Measurements from ENCODE around the gene BORCS6. TPM values are rescaled to one million over a fixed set of nuclear protein-coding genes. Genes with fewer than 3 reads are reported as not detected.

Gene BORCS6
- total and polyA plus RNA-seq, 2 experiments from 2014 or later, result 13.7 to 19.7 TPM

DNA sequence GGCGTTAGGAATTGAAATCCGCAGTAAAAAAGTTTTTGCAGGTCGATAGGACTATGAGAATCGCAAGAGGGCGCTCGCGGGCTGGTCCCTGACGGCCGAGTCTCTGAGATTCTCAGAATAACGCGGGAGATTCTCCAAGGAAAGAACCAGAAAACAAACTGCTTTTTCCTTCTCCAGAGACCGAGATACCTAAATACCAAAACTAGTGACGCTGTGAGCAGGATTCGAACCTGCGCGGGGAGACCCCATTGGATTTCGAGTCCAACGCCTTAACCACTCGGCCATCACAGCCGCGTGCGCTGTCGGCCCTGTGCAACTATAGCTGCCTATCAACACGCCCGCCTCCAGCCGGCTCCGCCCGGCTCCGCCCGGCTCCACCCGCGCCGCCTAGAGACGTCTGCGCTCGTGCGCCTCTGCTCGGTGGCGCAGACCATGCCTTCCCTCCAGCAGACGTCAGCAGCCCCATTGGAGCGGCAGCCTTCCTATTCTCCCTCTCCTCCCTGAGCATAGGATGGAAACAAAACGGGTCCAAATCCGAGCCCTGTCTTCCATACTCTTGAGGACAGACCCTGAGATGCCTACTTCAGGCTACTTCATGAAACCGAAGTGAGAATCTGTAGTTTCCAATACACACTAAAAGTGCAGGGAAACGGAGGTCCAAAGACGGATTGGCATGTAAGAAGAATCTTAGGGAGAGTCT is 51.2 kb downstream of the BORCS6 start:
- Histone ChIP-seq H3K27me3 (no peaks in the 10 kb centered on the region), H3K4me1 (ENCODE audit: low read depth) (peaks cover 5% of the 10 kb centered on the region), H3K9me3 (ENCODE audit: low read depth) (no peaks in the 10 kb centered on the region), H3K27ac (peak overlapping the region; percentile 71), H3K4me3 (peak overlapping the region; percentile 40), H3K36me3 (peaks cover 22% of the 10 kb centered on the region)
- TF ChIP-seq, protein P1, sequence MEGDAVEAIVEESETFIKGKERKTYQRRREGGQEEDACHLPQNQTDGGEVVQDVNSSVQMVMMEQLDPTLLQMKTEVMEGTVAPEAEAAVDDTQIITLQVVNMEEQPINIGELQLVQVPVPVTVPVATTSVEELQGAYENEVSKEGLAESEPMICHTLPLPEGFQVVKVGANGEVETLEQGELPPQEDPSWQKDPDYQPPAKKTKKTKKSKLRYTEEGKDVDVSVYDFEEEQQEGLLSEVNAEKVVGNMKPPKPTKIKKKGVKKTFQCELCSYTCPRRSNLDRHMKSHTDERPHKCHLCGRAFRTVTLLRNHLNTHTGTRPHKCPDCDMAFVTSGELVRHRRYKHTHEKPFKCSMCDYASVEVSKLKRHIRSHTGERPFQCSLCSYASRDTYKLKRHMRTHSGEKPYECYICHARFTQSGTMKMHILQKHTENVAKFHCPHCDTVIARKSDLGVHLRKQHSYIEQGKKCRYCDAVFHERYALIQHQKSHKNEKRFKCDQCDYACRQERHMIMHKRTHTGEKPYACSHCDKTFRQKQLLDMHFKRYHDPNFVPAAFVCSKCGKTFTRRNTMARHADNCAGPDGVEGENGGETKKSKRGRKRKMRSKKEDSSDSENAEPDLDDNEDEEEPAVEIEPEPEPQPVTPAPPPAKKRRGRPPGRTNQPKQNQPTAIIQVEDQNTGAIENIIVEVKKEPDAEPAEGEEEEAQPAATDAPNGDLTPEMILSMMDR (IDR thresholded peaks at IDR 0.05; ENCODE audit: low read depth, low read length), result peak; percentile 85
- peak; percentile 95 to 98 for DNase-seq (ENCODE audit: low read depth in 1 of 2, low spot score in 1 of 2)

DNA sequence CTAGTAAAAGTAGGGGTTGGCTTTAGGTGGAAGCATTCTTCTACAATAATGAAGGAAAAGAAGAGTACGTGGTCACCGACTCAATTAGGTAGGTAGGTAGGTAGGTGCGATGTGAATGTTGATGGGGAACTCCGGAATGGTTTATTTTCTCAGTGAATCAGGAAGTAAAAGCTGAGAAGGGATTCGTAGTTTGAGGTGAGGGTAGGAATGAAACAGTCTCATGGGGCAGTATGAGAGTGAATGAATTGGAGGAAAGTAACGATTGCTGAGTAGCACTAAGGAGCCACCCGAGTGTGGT is 51.7 kb downstream of the BORCS6 start:
- H3K27ac ChIP-seq, result no peak overlapping the region
- no peaks in the 10 kb centered on the region for H3K27me3 ChIP-seq
- TF ChIP-seq, protein P1 (IDR thresholded peaks at IDR 0.05; ENCODE audit: low read depth, low read length), result no peak

More for the DNA sequence above, 51.7 kb downstream of the BORCS6 start:
- H3K4me3 ChIP-seq, result peak overlapping the region; percentile 40
- H3K4me1 ChIP-seq (ENCODE audit: low read depth), result peaks cover 5% of the 10 kb centered on the region
- H3K9me3 ChIP-seq (ENCODE audit: low read depth), result no peaks in the 10 kb centered on the region
- no peak for DNase-seq (ENCODE audit: low read depth in 1 of 2, low spot score in 1 of 2)
- H3K36me3 ChIP-seq, result peaks cover 18% of the 10 kb centered on the region

Other genes with a start within 250 kb of the BORCS6 start
- 1.1 TPM in 1 of 2 replicates, not detected in the other for gene GUCY2D, start 187.6 kb downstream of the BORCS6 start, total RNA-seq
- 0.54 and 3.7 TPM in 2 replicates for gene GUCY2D, start 187.6 kb downstream of the BORCS6 start, polyA plus RNA-seq
- 0.18 and 0.33 TPM in 2 replicates for gene ALOX15B, start 151.1 kb downstream of the BORCS6 start, total RNA-seq
- gene ALOX15B, start 151.1 kb downstream of the BORCS6 start, polyA plus RNA-seq, result 0.12 TPM in 1 of 2 replicates, not detected in the other
- 0.42 and 1.6 TPM in 2 replicates for gene ALOX12B, start 102.5 kb downstream of the BORCS6 start, total RNA-seq
- gene ALOX12B, start 102.5 kb downstream of the BORCS6 start, polyA plus RNA-seq, result 2.1 and 2.3 TPM in 2 replicates
- not detected in 2 replicates for gene ALOXE3, start 71.7 kb downstream of the BORCS6 start, total RNA-seq
- 0.10 TPM in 1 of 2 replicates, not detected in the other for gene ALOXE3, start 71.7 kb downstream of the BORCS6 start, polyA plus RNA-seq
- 0.32 and 6.2 TPM in 2 replicates for gene HES7, start 66.1 kb downstream of the BORCS6 start, total RNA-seq
- 1.1 and 1.5 TPM in 2 replicates for gene HES7, start 66.1 kb downstream of the BORCS6 start, polyA plus RNA-seq
- gene PER1, start 37.8 kb downstream of the BORCS6 start, total RNA-seq, result 42.3 and 51.9 TPM in 2 replicates
- gene PER1, start 37.8 kb downstream of the BORCS6 start, polyA plus RNA-seq, result 28.2 and 47.7 TPM in 2 replicates
- 22.5 and 35.7 TPM in 2 replicates for gene VAMP2, start 27.2 kb downstream of the BORCS6 start, total RNA-seq
- gene VAMP2, start 27.2 kb downstream of the BORCS6 start, polyA plus RNA-seq, result 102 and 118 TPM in 2 replicates
- gene TMEM107, start 13.8 kb downstream of the BORCS6 start, total RNA-seq, result 39.8 and 40.7 TPM in 2 replicates
- 54.6 and 62.4 TPM in 2 replicates for gene TMEM107, start 13.8 kb downstream of the BORCS6 start, polyA plus RNA-seq
- gene AURKB, start 20.4 kb upstream of the BORCS6 start, total RNA-seq, result 15.1 and 77.7 TPM in 2 replicates
- gene AURKB, start 20.4 kb upstream of the BORCS6 start, polyA plus RNA-seq, result 17.8 and 133 TPM in 2 replicates
- 7.4 and 15.6 TPM in 2 replicates for gene CTC1, start 57.9 kb upstream of the BORCS6 start, total RNA-seq
- 17.1 and 23.0 TPM in 2 replicates for gene CTC1, start 57.9 kb upstream of the BORCS6 start, polyA plus RNA-seq
- 49.9 and 62.5 TPM in 2 replicates for gene PFAS, start 59.1 kb upstream of the BORCS6 start, total RNA-seq
- gene PFAS, start 59.1 kb upstream of the BORCS6 start, polyA plus RNA-seq, result 48.2 and 62.0 TPM in 2 replicates
- gene RANGRF, start 98.5 kb upstream of the BORCS6 start, total RNA-seq, result 40.0 and 43.6 TPM in 2 replicates
- 75.5 and 89.2 TPM in 2 replicates for gene RANGRF, start 98.5 kb upstream of the BORCS6 start, polyA plus RNA-seq
- gene SLC25A35, start 105.2 kb upstream of the BORCS6 start, total RNA-seq, result 3.5 and 9.5 TPM in 2 replicates
- gene SLC25A35, start 105.2 kb upstream of the BORCS6 start, polyA plus RNA-seq, result 6.0 and 7.9 TPM in 2 replicates
- 1.1 and 3.0 TPM in 2 replicates for gene ARHGEF15, start 120.1 kb upstream of the BORCS6 start, total RNA-seq
- 0.17 and 0.73 TPM in 2 replicates for gene ARHGEF15, start 120.1 kb upstream of the BORCS6 start, polyA plus RNA-seq
- gene ODF4, start 149.7 kb upstream of the BORCS6 start, total RNA-seq, result not detected in 2 replicates
- gene ODF4, start 149.7 kb upstream of the BORCS6 start, polyA plus RNA-seq, result not detected in 2 replicates
- 3,276 and 3,592 TPM in 2 replicates for gene RPL26, start 193.0 kb upstream of the BORCS6 start, total RNA-seq
- 486 and 538 TPM in 2 replicates for gene RPL26, start 193.0 kb upstream of the BORCS6 start, polyA plus RNA-seq
- gene RNF222, start 207.6 kb upstream of the BORCS6 start, total RNA-seq, result not detected in 2 replicates
- 0.17 and 0.37 TPM in 2 replicates for gene RNF222, start 207.6 kb upstream of the BORCS6 start, polyA plus RNA-seq
- 34.8 and 47.3 TPM in 2 replicates for gene NDEL1, start 245.7 kb upstream of the BORCS6 start, total RNA-seq
- 21.3 and 25.7 TPM in 2 replicates for gene NDEL1, start 245.7 kb upstream of the BORCS6 start, polyA plus RNA-seq

Measured in cardiac muscle cell (in vitro differentiated cells and primary cell).